Liver (tissue), 9 donors: ENCODE results near the gene DUSP2. TPM values are rescaled to one million over a fixed set of nuclear protein-coding genes. Genes with fewer than 3 reads are reported as not detected.

Experiments
- DNase-seq: peaks from one replicate; pipeline ENCODE4 v3.0.0-alpha.2; 2017; ENCODE audit warnings: low spot score
- H3K27ac ChIP-seq, 2 donors: one replicate each; pipeline ENCODE4 v1.7.0; 2013; ENCODE audit warnings: inconsistent platforms in 2 of 2, low read length in 2 of 2, control low read depth in 1 of 2, low read depth in 1 of 2, mild to moderate bottlenecking in 1 of 2
- H3K27me3 ChIP-seq, 4 donors: one replicate each; pipeline versions ENCODE4 v1.6.1 to v1.7.0; 2013; ENCODE audit warnings: low read length in 3 of 4, inconsistent platforms in 1 of 4, mild to moderate bottlenecking in 1 of 4, moderate library complexity in 1 of 4; ENCODE audit not compliant: control insufficient read depth in 4 of 4, insufficient read depth in 4 of 4
- H3K36me3 ChIP-seq, 4 donors: one replicate each; pipeline versions ENCODE4 v1.6.1 to v1.7.0; 2013; ENCODE audit warnings: low read length in 3 of 4, mild to moderate bottlenecking in 3 of 4, low read depth in 1 of 4, moderate library complexity in 1 of 4; ENCODE audit not compliant: control insufficient read depth in 4 of 4, insufficient read depth in 3 of 4
- H3K4me1 ChIP-seq, 4 donors: one replicate each; pipeline versions ENCODE4 v1.6.1 to v1.7.0; 2013; ENCODE audit warnings: low read length in 3 of 4, mild to moderate bottlenecking in 3 of 4, moderate library complexity in 1 of 4; ENCODE audit not compliant: control insufficient read depth in 4 of 4, insufficient read depth in 4 of 4
- H3K4me3 ChIP-seq, 3 donors: one replicate each; pipeline versions ENCODE4 v1.6.1 to v1.7.0; 2013; ENCODE audit warnings: low read length in 3 of 3, control low read depth in 1 of 3, low read depth in 1 of 3, mild to moderate bottlenecking in 1 of 3
- H3K9ac ChIP-seq, 2 donors: one replicate each; pipeline ENCODE4 v1.7.0; 2013; ENCODE audit warnings: low read length in 2 of 2, mild to moderate bottlenecking in 2 of 2, moderate library complexity in 2 of 2, control low read depth in 1 of 2, low read depth in 1 of 2
- H3K9me3 ChIP-seq, 4 donors: one replicate each; pipeline versions ENCODE4 v1.6.1 to v1.7.0; 2013; ENCODE audit warnings: low read length in 3 of 4; ENCODE audit not compliant: control insufficient read depth in 4 of 4
- FOXA1 ChIP-seq: IDR thresholded peaks from 2 replicates; pipeline ENCODE4 v1.6.1; 2016; ENCODE audit warnings: antibody characterized with exemption
- HNF4A ChIP-seq, 2 donors: conservative IDR thresholded peaks; 2 replicates each; pipeline ENCODE4 v1.6.1; 2016; ENCODE audit warnings: antibody characterized with exemption in 2 of 2, mild to moderate bottlenecking in 2 of 2
- HNF4G ChIP-seq: IDR thresholded peaks from 2 replicates; pipeline ENCODE4 v1.6.1; 2016; ENCODE audit warnings: antibody characterized with exemption
- JUND ChIP-seq, 2 donors: IDR thresholded peaks; 2 replicates each; pipeline ENCODE4 v1.6.1; 2016; ENCODE audit warnings: antibody characterized with exemption in 2 of 2
- NR2F2 ChIP-seq: IDR thresholded peaks from 2 replicates; pipeline ENCODE4 v1.6.1; 2016; ENCODE audit warnings: antibody characterized with exemption
- RXRA ChIP-seq, 2 donors: IDR thresholded peaks; 2 replicates each; pipeline ENCODE4 v1.6.1; 2017 to 2018; ENCODE audit warnings: antibody characterized with exemption in 2 of 2, mild to moderate bottlenecking in 1 of 2
- SP1 ChIP-seq: IDR thresholded peaks from 2 replicates; pipeline ENCODE4 v1.6.1; 2018; ENCODE audit warnings: antibody characterized with exemption, mild to moderate bottlenecking
- TAF1 ChIP-seq: conservative IDR thresholded peaks from 2 replicates; pipeline ENCODE4 v1.6.1; 2016; ENCODE audit warnings: antibody characterized with exemption, mild to moderate bottlenecking
- YY1 ChIP-seq: IDR thresholded peaks from 2 replicates; pipeline ENCODE4 v1.6.1; 2016; ENCODE audit warnings: antibody characterized with exemption, mild to moderate bottlenecking
- WGBS: extraction: QIAGEN DNeasy Blood & Tissue Kit; methylation state at CpG from one replicate; pipeline ENCODE4 v1.1.7; 2013; 5-methylcytosine and 5-hydroxymethylcytosine counted together
- polyA plus RNA-seq, 2 donors: library from polyadenylated mRNA; stranded (reverse) in 1 of 2; unstranded in 1 of 2; fragments of 200-250 nt in 1 of 2; fragments of >200 nt in 1 of 2; fragmentation: Nextera tagmentation in 1 of 2; extraction: Ambion mirVana in 1 of 2; gene quantifications; one replicate each; pipeline versions ENCODE4 v1.2.1 to v1.2.3, GENCODE V29; 2013 to 2015
- total RNA-seq, 2 donors: library from RNA; depleted of rRNA; stranded (reverse); fragments of >200 nt; gene quantifications; one replicate each; pipeline ENCODE4 v1.2.3, GENCODE V29; 2014
- TF ChIP-seq, protein P1 (sequence below): IDR thresholded peaks from 2 replicates; pipeline ENCODE4 v1.6.1; 2016; ENCODE audit warnings: antibody characterized with exemption
- TF ChIP-seq, protein P2 (sequence below): IDR thresholded peaks from 2 replicates; pipeline ENCODE4 v1.6.1; 2016; ENCODE audit warnings: antibody characterized with exemption
- TF ChIP-seq, protein P3 (sequence below): IDR thresholded peaks from 2 replicates; pipeline ENCODE4 v1.6.1; 2016; ENCODE audit warnings: antibody characterized with exemption
- TF ChIP-seq, protein P4 (sequence below): IDR thresholded peaks from 2 replicates; pipeline ENCODE4 v1.6.1; 2016; ENCODE audit warnings: antibody characterized with exemption, mild to moderate bottlenecking
- donor health status: healthy.
- donor health status: healthy.
- donor health status: healthy.
- donor health status: healthy.
- donor health status: healthy.

DUSP2 gene
- total and polyA plus RNA-seq, 4 donors: 0.99 to 2.8 (median 1.6) TPM

DNA sequence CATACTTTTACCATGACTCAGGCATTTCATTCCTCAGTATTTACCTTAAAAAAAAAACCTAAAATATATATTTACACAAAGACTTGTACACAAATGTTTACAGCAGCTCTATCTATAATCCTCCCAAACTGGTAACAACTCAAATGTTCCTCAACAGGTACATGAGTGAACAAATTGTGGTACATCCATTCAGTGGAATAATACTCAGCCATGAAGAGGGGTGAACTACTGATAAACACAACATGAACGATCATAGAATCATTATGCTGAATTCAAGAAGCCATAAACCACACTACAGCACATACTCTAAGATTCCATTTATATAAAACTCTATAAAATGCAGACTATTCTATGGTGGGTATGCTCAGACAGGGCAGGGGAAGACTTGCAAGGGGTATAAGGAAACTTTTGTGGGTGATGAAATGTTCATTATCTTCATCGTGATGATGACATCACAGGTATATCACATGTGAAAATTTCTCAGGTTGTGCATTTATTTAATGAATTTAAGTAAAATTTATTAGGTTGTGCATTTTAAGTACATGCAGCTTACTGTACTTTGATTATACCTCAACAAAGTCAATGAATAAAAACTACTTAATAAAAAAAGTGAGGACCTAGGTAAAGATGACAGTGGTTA, 24.7 kb upstream of the DUSP2 start:
- no peaks in the 10 kb centered on the region for H3K9me3 ChIP-seq
- no peak overlapping the region for H3K9ac ChIP-seq
- H3K4me3 ChIP-seq: no peak overlapping the region
- no peak overlapping the region for H3K27ac ChIP-seq
- TF ChIP-seq HNF4G (no peak), TAF1 (no peak), FOXA1 (no peak), RXRA (IDR thresholded peaks at IDR 0.05) (no peak), SP1 (no peak), HNF4A (conservative IDR thresholded peaks at IDR 0.05) (no peak), YY1 (no peak), NR2F2 (no peak), JUND (IDR thresholded peaks at IDR 0.05) (no peak)
- TF ChIP-seq, protein P1, sequence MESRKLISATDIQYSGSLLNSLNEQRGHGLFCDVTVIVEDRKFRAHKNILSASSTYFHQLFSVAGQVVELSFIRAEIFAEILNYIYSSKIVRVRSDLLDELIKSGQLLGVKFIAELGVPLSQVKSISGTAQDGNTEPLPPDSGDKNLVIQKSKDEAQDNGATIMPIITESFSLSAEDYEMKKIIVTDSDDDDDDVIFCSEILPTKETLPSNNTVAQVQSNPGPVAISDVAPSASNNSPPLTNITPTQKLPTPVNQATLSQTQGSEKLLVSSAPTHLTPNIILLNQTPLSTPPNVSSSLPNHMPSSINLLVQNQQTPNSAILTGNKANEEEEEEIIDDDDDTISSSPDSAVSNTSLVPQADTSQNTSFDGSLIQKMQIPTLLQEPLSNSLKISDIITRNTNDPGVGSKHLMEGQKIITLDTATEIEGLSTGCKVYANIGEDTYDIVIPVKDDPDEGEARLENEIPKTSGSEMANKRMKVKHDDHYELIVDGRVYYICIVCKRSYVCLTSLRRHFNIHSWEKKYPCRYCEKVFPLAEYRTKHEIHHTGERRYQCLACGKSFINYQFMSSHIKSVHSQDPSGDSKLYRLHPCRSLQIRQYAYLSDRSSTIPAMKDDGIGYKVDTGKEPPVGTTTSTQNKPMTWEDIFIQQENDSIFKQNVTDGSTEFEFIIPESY: no peak
- TF ChIP-seq, protein P2, sequence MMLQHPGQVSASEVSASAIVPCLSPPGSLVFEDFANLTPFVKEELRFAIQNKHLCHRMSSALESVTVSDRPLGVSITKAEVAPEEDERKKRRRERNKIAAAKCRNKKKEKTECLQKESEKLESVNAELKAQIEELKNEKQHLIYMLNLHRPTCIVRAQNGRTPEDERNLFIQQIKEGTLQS: no peak
- TF ChIP-seq, protein P3, sequence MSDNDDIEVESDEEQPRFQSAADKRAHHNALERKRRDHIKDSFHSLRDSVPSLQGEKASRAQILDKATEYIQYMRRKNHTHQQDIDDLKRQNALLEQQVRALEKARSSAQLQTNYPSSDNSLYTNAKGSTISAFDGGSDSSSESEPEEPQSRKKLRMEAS: no peak
- TF ChIP-seq, protein P4, sequence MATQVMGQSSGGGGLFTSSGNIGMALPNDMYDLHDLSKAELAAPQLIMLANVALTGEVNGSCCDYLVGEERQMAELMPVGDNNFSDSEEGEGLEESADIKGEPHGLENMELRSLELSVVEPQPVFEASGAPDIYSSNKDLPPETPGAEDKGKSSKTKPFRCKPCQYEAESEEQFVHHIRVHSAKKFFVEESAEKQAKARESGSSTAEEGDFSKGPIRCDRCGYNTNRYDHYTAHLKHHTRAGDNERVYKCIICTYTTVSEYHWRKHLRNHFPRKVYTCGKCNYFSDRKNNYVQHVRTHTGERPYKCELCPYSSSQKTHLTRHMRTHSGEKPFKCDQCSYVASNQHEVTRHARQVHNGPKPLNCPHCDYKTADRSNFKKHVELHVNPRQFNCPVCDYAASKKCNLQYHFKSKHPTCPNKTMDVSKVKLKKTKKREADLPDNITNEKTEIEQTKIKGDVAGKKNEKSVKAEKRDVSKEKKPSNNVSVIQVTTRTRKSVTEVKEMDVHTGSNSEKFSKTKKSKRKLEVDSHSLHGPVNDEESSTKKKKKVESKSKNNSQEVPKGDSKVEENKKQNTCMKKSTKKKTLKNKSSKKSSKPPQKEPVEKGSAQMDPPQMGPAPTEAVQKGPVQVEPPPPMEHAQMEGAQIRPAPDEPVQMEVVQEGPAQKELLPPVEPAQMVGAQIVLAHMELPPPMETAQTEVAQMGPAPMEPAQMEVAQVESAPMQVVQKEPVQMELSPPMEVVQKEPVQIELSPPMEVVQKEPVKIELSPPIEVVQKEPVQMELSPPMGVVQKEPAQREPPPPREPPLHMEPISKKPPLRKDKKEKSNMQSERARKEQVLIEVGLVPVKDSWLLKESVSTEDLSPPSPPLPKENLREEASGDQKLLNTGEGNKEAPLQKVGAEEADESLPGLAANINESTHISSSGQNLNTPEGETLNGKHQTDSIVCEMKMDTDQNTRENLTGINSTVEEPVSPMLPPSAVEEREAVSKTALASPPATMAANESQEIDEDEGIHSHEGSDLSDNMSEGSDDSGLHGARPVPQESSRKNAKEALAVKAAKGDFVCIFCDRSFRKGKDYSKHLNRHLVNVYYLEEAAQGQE: no peak
- WGBS: 78% methylated on average over 2 of the region's 2 CpGs
- DNase-seq: no peak
- H3K4me1 ChIP-seq: no peaks in the 10 kb centered on the region
- H3K36me3 ChIP-seq: no peaks in the 10 kb centered on the region
- H3K27me3 ChIP-seq: no peaks in the 10 kb centered on the region

DNA sequence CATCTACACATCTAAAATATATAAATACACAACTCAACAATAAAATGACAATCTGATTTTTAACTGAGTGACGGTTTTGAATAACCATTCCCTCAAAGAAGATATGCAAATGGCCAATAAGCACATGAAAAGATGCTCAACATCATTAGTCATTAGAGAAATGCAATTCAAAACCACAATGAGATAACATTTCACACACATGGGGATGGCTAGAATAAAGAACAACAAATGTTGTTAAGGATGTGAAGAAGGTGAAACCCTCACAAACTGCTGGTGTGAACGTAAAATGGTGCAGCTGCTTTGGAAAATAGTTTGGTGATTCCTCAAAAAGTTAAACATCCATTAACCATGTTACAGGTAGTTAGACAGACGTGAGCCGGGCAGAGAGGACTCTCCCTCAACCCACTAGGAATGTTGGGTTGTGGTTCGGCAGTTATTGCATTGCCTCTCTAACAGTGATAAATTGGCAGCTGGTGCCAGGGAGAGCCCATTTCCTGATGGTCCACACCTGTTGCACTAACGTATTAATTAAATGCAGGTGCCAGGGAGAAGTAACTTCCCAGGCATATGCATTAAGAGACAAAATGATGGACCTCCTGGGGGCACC, 22.3 kb upstream of the DUSP2 start:
- 69% methylated on average over 6 of the region's 6 CpGs for WGBS
- H3K36me3 ChIP-seq: no peaks in the 10 kb centered on the region
- H3K4me3 ChIP-seq: no peak overlapping the region
- TF ChIP-seq NR2F2: no peak
- no peaks in the 10 kb centered on the region for H3K9me3 ChIP-seq
- H3K27ac ChIP-seq: no peak overlapping the region
- H3K4me1 ChIP-seq: no peaks in the 10 kb centered on the region
- DNase-seq: no peak
- no peaks in the 10 kb centered on the region for H3K27me3 ChIP-seq
- H3K9ac ChIP-seq: no peak overlapping the region
